GM18499 (cell line): ENCODE measurements around the gene KAT6B.

Experiments
- ATAC-seq: cut with Tn5 transposase; IDR thresholded peaks from one replicate; pipeline ENCODE4 v1.9.1; 2021; ENCODE audit warnings: moderate number of reproducible peaks; ENCODE audit not compliant: insufficient read depth, unreplicated experiment

The KAT6B gene

DNA sequence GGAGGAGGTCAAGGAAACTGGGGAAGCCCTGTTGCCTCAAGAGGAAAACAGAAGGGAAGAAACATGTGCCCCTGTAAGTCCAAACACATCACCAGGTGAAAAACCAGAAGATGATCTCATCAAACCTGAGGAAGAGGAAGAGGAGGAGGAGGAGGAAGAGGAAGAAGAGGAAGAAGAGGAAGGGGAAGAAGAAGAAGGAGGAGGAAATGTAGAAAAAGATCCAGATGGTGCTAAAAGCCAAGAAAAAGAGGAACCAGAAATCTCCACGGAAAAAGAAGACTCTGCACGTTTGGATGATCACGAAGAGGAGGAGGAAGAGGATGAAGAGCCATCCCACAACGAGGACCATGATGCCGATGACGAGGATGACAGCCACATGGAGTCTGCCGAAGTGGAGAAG, 202.3 kb downstream of the KAT6B start:
- no peak for ATAC-seq

- no peak for ATAC-seq
Observed at GRCh38 chr10:75029420-75029819, 203.0 kb downstream of the KAT6B start.

DNA sequence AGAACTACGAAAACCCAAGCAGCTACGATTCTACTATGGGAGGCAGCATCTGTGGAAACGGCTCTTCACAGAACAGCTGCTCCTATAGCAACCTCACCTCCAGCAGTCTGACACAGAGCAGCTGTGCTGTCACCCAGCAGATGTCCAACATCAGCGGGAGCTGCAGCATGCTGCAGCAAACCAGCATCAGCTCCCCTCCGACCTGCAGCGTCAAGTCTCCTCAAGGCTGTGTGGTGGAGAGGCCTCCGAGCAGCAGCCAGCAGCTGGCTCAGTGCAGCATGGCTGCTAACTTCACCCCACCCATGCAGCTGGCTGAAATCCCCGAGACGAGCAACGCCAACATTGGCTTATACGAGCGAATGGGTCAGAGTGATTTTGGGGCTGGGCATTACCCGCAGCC, 203.5 kb downstream of the KAT6B start:
- ATAC-seq = no peak

- no peak for ATAC-seq
Observed at GRCh38 chr10:75030371-75030770, 204.0 kb downstream of the KAT6B start.

GRCh38 chr10:75032119-75032518, 205.7 kb downstream of the KAT6B start:
- no peak for ATAC-seq

GRCh38 chr10:75032813-75033212, 206.4 kb downstream of the KAT6B start:
- ATAC-seq = no peak

- no peak for ATAC-seq
Observed at GRCh38 chr10:75033399-75034130, 207.2 kb downstream of the KAT6B start.

DNA sequence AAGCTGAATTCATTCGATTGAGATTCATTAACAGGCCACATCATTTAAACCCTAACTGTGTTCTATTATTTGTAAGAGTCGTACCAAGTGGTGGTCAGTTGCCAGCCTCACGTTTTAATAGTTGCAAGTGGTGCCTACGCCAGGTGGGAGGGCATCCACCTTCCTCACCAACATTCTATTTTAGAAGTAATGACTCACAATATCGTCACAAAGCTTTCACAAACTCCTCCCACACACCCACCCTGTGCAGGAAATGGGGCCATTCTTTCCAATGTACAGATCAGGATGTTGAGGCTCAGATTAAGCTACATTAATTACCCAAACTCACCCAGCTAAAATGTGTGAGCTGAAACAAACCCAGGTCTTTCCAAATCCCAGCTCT, 207.7 kb downstream of the KAT6B start:
- ATAC-seq = no peak

DNA sequence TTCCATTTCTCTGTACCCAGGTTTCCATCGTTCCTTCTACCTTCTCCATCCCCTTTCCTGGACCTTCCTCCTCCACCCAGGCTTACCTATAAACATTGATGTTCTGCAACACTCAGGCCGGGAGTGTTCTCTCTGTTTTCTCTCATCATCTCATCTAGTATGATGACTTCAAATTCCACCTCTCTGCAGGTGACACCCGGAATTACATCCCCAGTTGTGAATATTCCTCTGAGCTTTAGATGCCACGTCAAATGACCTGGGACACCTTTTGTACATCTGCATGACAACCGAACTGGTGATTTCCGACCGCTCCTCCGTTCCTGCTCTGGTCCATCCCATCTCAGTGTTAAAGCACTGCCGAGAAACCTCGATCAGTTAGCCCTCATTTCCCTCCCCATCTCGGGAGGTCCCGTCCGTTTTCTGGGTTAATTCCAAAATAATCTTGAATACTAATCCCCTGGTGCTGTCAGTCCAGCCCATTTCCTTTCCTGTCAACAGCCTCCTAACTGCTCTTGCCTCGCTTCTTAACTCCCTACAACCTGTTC, 208.4 kb downstream of the KAT6B start:
- no peak for ATAC-seq

GRCh38 chr10:75035975-75036708, 209.7 kb downstream of the KAT6B start:
- no peak for ATAC-seq

DNA sequence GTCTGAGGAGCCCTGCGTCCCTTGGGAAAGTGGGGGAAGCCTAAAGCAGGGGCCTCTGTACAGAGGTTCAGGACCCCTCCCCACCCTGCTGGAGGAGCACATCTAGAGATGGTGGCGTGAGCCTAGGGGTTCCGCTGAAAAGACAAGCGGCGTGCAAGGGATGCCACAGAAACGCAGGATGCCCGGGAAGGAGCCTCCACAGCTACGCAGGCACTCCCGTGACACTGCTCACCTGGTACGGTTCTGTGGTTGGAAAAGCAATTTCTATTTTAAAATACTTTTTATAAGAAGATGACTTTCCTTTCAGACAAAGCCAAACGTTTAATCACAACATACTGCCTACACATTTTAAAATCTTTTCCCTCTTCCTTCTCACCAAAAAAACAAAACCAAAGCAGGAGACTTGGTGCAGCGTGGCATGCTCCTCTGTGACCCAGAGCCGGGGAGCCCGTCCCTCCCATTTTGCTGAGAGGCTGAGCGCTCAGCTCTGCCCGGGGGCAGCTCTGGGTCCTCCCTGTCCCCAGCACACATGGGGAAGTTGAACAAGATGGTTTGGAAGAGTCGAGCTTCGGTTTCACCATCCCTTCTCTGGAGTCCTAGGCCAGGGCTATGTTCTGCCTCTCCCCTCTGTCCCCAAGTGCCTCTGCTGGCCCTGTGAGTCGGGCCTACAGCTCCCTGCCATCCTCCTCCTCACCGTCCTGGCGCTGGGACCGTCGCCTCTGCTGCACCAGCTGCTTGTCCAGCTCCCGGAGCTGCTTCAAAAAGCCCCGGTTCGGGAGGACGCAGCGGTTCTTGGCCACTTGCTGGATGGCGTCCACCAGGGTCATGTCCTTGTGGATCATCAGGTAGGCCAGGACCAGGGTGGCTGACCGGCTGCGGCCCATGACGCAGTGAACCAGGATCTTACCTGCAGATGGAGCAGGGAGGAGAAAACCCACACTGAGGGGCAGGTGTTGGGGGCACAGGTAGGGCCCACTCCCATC, 211.1 kb downstream of the KAT6B start:
- ATAC-seq = no peak

- ATAC-seq = no peak
Observed at GRCh38 chr10:75038335-75038734, 211.9 kb downstream of the KAT6B start.

DNA sequence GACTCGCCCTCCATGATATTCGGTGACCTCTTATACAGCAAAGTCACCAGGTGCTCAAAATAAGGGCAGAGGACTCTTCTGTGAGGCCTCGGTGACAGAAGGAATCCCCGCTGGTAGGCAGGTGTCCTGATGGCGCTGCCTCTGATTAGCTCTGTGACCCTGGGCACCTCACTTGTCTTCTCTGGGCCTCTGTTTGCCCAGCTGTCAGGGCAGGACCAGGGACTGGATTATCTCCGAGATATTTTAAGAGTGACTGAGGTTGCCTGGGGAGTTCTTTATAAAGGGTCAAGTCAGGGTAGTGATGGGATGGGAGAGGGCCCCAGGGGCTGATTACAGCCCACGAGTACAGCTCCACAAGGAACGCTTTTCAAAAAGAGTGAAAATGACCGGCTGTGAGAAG, 214.2 kb downstream of the KAT6B start:
- ATAC-seq = no peak

DNA sequence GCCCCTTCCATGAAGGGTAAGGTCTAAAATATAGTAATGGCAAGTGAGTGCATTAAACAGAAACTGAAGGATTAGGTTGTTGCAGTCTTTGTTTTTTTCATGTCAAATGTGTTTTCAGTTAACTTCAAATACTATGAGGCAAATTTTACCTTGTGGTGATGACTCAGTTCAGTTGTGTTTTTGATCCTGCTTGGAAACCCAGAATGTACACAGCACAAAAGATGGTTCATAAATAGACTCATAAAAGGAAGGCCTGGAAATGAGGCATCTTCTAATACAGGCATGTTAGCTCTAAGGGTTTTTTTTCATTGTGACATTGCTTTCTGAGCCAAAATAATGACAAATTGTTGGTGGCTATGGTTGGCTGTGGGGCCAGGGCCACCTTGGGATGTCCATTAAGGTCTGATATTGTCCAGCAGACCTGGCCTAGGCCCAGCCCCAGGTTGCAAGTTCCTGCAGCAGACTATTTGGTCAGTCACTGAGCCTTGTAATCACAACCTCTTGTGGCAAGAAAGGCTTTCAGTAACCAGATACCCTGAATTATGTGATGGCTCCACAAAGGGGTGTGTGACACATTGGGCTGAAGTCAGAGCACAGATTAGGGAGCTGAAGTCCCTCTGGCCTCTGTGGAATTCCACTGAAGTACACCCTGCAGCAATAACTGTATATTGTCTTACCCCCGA, 216.0 kb downstream of the KAT6B start:
- no peak for ATAC-seq

- no peak for ATAC-seq
Observed at GRCh38 chr10:75043256-75044131, 217.1 kb downstream of the KAT6B start.

DNA sequence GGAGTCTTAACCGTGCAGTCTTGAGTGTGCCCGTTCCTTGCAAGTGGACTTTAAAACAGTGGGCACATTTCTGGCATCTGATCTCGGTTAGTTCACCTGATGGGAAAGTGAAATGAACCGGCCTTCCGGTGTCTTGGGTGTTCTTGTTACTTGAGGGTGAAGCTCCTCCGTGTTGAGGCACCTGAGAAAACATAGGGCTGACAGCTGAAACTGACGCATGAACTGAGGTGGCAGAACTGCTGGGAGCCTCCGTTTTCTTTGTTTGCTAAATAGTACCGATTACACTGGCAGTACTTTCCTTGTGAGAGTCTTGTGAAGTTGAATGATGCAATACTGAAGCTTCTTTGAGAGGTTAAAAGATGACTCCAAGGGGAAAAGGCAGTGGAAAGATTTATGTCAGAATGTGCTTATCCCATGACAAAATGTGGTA, 222.3 kb downstream of the KAT6B start:
- no peak for ATAC-seq

GRCh38 chr10:75049316-75050148, 223.1 kb downstream of the KAT6B start:
- no peak for ATAC-seq
